NCI-H2171 (cell line): ENCODE measurements around the gene CWH43.
"Not testable (repeated sequence)": the region's sequence is repeated elsewhere in the genome, so short reads cannot be mapped to it uniquely, and the experiment has no call there.

ENCODE experiments used
- DNase-seq: peaks from one replicate; lab custom pipeline; 2025; lab: John Stamatoyannopoulos, UW

Gene CWH43

DNA sequence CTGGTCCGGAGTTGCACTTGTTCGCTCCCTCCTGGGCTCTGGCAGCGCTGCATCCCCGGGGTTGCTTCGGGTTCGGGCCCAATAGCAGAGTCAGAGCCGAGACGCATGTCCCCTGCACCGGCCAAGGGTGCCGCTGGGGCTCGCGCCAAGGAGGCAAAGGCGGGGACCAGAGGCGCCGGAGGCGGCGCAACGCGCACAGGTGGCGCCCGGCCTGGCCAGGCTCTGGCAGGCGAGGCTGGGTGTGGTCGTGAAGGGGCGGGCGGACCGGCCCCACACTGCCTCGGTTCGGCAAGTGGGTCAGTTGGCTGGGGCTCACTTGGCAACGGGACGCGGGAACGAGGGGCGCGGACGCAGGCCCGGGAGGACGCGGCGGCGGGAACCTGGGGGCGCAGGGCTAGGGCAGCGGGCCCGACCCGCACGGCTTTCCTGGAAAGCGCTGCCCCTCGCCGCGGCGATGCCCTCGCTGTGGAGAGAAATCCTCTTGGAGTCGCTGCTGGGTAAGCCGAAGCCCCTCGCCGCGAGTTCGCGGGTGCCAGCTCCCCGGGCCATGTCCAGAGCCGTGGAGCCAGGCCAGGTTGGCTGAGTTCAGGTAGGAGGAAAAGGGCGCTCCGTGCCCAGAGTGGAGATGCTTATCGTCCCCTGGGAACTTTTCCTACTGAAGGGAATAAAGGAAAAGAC lies at the start of gene CWH43:
Gene CWH43 (plus strand): TSS at position 300 of the 678 bp plus-strand sequence. CDS start 155 bp downstream, at position 455.
- no peak for DNase-seq

GRCh38 chr4:48937033-48937432 lies 49.0 kb upstream of the CWH43 start:
- DNase-seq, result no peak

GRCh38 chr4:48938831-48939230 lies 47.2 kb upstream of the CWH43 start:
- no peak for DNase-seq

DNA sequence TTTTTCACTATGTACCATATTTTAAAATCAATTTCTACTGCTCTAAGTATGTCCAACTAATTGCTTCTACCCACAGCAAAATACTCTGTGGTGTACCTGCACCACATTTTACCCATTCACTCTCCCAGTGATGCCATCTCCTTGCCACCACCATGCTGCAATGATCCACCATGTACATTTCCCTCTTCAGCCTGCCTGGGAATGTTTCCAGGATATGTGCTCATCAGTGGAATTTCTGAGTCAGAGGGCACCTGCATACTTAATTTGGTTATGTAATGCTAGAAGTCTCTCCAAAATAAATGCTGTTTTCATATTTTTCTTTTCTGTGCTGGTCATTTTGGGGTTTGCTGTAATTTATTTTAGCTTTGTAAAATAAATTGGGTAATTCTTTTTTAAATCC lies 46.3 kb upstream of the CWH43 start:
- no peak for DNase-seq

- DNase-seq, result no peak
These were observed 42.7 kb upstream of the CWH43 start for GRCh38 chr4:48943387-48943786.

DNA sequence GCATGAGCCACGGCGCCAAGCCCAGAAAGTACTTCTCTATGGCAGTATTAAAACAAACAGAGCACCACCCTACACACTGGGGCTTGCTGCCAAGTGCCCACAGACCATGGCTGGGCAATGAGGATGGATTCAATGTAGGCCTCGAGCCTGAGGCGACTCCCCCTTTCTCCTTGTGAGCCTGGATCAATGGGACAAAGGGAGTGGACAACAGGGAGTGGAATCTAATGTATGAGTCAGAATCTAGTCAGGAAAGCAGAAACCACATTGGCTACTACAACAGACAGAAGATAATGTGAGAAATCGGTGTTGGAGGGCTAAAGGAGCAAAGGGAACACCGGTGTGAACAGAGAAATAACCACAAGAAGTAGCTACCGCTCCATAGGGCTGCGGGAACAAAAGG lies 41.8 kb upstream of the CWH43 start:
- DNase-seq, result no peak

- DNase-seq, result no peak
These were observed 41.3 kb upstream of the CWH43 start for GRCh38 chr4:48944756-48945241.

DNA sequence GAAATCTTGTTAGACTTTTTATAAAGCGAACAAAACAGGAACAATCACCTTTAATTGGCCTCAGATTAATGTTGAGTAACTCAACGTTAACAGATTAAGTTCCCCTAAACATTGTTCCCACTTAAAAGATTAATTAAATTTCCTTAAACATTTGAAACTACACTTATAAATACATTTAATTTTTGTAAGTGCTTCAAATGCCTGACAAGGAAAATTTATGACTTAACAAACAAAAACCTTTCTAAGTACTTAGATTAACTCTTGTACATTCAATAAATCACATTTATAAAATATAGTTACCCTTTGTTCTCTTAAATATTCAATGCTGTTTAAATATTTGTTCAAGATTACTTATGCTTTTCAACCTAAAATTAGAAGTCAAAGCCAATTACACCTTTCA lies 40.1 kb upstream of the CWH43 start:
- DNase-seq, result no peak

- DNase-seq, result no peak
These were observed 38.3 kb upstream of the CWH43 start for GRCh38 chr4:48947731-48948130.

GRCh38 chr4:48949086-48949485 lies 37.0 kb upstream of the CWH43 start:
- DNase-seq, result no peak

GRCh38 chr4:48949518-48950219 lies 36.4 kb upstream of the CWH43 start:
- no peak for DNase-seq

DNA sequence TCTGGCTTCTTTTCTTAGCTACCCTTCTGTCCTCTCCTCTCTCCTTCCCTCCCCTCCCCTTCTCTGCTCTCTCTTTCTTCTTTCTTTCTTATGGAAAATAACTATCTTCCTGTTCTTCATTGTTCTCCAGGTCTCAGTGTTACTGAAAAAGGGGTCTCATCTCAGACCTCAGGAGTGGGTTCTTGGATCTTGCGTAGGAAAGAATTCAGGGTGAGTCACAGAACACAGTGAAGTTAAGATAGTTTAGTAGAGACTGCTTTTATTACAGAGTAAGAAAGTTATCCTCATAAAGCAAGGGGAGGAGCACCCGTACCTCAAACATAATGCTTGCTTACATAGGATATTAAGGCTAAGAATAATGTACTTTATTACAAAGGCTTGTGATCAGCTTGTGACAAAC lies 31.8 kb upstream of the CWH43 start:
- DNase-seq, result no peak

DNA sequence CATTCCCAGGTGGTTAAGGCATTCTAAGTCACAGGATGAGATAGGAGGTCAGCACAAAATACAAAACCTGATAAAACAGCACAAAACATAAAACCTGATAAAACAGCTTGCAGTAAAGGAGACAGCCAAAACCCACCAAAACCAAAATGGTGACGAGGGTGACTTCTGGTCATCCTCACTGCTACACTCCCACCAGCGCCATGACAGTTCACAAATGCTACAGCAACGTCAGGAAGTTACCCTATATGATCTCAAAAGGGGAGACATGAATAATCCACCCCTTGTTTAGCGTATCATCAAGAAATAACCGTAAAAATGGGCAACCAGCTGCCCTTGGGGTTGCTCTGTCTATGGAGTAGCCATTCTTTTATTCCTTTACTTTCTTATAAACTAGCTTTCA lies 28.7 kb upstream of the CWH43 start:
- not testable (repeated sequence) for DNase-seq

DNA sequence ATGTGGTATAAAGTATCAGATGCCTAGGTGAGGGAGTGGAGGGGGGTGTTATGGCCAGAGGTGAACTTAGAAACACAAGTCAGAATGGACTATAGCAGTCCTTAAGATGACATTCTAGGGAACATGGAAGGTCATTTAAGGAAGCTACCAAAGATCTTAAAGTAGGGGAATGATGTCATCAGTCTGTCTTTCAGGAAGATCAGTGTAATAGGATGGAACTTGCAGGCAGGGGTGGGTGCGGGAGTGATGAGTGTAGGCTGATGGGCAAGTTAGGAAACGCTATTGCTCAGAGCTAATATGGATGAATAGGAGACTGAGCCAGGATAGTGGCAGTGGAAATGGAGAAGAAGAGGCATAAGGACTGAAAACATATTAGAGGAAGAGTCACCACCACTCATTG lies 27.5 kb upstream of the CWH43 start:
- DNase-seq, result no peak

- no peak for DNase-seq
These were observed 25.0 kb upstream of the CWH43 start for GRCh38 chr4:48960988-48961635.

GRCh38 chr4:48962636-48963035 lies 23.4 kb upstream of the CWH43 start:
- DNase-seq, result no peak

DNA sequence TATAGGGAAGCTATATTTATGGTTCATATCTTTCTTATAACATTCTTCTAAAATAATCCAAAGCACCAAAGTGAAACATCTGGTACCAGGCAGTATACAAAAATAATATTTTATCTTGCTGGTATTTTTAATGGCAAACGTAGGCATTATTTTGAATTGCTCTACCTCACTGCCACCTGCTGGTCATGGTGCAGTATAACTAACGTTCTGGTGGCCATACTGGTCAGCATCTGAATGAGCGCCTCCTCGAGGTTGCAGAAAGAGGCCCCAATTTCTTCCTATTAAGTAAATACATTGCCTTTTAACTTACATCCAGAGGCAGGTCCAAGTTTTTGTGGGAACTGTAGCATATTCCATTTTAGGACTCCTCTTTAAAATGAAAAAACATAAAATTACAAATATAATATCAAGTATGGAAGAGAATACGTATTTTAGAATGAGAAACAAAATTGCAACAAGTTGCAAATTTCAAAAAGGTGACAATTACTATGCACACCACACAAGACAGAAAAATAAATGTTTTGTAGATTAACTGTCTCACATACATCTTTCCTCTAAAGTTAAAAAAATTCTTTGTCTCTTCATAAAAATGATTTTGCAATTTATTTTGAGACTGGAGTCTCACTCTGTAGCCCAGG lies 22.9 kb upstream of the CWH43 start:
- DNase-seq, result peak; percentile 45

DNA sequence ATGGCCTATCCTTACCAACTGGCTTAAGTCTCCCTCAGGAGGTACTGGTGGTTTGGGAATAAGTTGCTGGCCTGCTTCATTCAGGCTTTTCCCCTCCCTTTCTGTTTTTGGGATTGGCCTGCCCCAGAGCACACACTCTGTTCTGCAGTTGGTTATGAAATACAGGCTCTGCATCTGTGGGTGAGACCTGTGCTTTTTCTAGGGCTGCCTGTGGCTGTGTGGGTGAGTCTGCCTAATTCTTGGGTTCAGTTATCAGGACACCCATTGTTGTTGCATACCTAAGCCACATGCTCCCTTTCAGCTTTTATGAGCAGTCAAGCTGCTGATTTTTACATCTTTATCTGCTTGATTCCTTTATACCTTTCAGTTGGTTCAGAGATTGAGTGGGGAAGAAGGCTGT lies 19.0 kb upstream of the CWH43 start:
- DNase-seq, result no peak

GRCh38 chr4:48967631-48968030 lies 18.4 kb upstream of the CWH43 start:
- no peak for DNase-seq

DNA sequence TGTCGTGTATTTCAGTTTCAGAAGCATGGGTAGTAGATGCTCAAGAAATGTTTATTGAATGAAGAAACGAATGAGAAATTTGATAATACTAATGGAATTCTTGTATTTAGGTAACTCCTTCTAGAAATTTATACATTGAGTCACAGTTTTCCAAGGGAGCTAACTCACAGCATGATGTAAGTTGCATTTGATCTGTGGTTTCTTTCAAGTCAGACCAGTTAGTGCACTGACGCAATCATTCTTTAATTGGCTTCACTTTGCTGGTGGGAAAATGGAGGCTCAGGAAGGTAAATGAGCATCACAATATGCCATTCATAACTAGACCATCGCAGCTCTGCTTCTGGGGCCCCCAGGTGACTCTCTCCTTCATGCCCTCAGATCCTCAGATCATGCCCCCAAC lies 17.3 kb upstream of the CWH43 start:
- no peak for DNase-seq

DNA sequence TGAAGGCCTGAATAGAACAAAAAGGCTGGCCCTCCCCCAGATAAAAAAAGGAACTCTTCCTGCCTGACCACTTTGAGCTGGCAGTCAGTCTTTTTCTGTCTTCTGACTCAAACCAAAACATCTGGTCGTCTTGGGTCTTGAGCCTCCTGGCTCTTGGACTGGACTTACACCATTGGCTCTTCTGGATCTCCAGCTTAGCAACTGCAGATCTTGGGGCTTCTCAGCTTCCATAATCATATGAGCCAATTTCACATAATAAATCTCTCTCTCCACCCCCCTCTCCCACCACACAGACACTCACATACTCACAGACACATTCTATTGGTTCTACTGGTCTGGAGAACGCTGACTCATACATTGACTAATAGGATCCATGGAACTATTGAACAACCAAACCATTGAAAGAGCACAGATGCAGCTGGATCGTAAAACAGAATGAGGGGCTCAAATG lies 15.6 kb upstream of the CWH43 start:
- DNase-seq, result no peak

- no peak for DNase-seq
These were observed 11.0 kb upstream of the CWH43 start for GRCh38 chr4:48974979-48975640.
